ENCODE data around the gene PLAAT1.

Gene PLAAT1

GRCh38 chr3:193313061-193313958, 72.3 kb downstream of the PLAAT1 start:
- DNase-seq, result no peak
- Mint-ChIP-seq H3K4me1 (peaks cover 40% of the 10 kb centered on the region), H3K36me3 (ENCODE audit: low read depth) (no peaks in the 10 kb centered on the region), H3K27ac (no peak overlapping the region), H3K27me3 (ENCODE audit: low read depth, poor library complexity) (peaks cover 18% of the 10 kb centered on the region), H3K9me3 (no peaks in the 10 kb centered on the region), H3K4me3 (no peak overlapping the region)
- no peak for TF ChIP-seq CTCF (IDR thresholded peaks at IDR 0.05)

GRCh38 chr3:193314161-193314560, 73.1 kb downstream of the PLAAT1 start:
- no peak for DNase-seq
- peak; percentile 8 for TF ChIP-seq CTCF (IDR thresholded peaks at IDR 0.05)
- no peak overlapping the region for H3K27ac Mint-ChIP-seq

GRCh38 chr3:193317682-193318300, 76.8 kb downstream of the PLAAT1 start:
- Mint-ChIP-seq H3K4me3 (no peak overlapping the region), H3K9me3 (no peaks in the 10 kb centered on the region), H3K4me1 (peaks cover 9% of the 10 kb centered on the region), H3K36me3 (ENCODE audit: low read depth) (no peaks in the 10 kb centered on the region), H3K27ac (no peak overlapping the region), H3K27me3 (ENCODE audit: low read depth, poor library complexity) (peaks cover 8% of the 10 kb centered on the region)
- DNase-seq, result no peak
- no peak for TF ChIP-seq CTCF (IDR thresholded peaks at IDR 0.05)

More at GRCh38 chr3:193314161-193314560, 73.1 kb downstream of the PLAAT1 start:
- H3K27me3 Mint-ChIP-seq (ENCODE audit: low read depth, poor library complexity), result peaks cover 10% of the 10 kb centered on the region
- H3K4me1 Mint-ChIP-seq, result peaks cover 40% of the 10 kb centered on the region
- no peaks in the 10 kb centered on the region for H3K9me3 Mint-ChIP-seq
- no peak overlapping the region for H3K4me3 Mint-ChIP-seq
- no peaks in the 10 kb centered on the region for H3K36me3 Mint-ChIP-seq (ENCODE audit: low read depth)

All from nephron progenitor cell (in vitro differentiated cells).